Transverse colon (tissue), 3 donors: ENCODE measurements around the gene SDCCAG8.

Experiments used
- CTCF ChIP-seq, 5 experiments: fragments of 200-600 bp in 3 of 5; fragments of 450-650 bp in 2 of 5; sonication (generic) in 3 of 5; IDR thresholded peaks; 1 replicate in 2 of 5; 2 replicates in 3 of 5; pipeline ENCODE4 v1.5.1; 2016 to 2017; ENCODE audit warnings: antibody characterized with exemption in 5 of 5, inconsistent platforms in 3 of 5, mild to moderate bottlenecking in 2 of 5, moderate library complexity in 1 of 5
- EP300 ChIP-seq: sonication (generic); formaldehyde crosslinking; IDR thresholded peaks from one replicate; pipeline ENCODE4 v1.6.1; 2017; ENCODE audit warnings: antibody characterized with exemption, low read depth

GRCh38 chr1:243335292-243335691, 79.5 kb downstream of the SDCCAG8 start:
- TF ChIP-seq EP300 (no peak), CTCF (IDR thresholded peaks at IDR 0.05) (no peak)
